Measurements from ENCODE around the gene FAM111B.
"Not testable (repeated sequence)": the region's sequence is repeated elsewhere in the genome, so short reads cannot be mapped to it uniquely, and the experiment has no call there.

The FAM111B gene, protein sequence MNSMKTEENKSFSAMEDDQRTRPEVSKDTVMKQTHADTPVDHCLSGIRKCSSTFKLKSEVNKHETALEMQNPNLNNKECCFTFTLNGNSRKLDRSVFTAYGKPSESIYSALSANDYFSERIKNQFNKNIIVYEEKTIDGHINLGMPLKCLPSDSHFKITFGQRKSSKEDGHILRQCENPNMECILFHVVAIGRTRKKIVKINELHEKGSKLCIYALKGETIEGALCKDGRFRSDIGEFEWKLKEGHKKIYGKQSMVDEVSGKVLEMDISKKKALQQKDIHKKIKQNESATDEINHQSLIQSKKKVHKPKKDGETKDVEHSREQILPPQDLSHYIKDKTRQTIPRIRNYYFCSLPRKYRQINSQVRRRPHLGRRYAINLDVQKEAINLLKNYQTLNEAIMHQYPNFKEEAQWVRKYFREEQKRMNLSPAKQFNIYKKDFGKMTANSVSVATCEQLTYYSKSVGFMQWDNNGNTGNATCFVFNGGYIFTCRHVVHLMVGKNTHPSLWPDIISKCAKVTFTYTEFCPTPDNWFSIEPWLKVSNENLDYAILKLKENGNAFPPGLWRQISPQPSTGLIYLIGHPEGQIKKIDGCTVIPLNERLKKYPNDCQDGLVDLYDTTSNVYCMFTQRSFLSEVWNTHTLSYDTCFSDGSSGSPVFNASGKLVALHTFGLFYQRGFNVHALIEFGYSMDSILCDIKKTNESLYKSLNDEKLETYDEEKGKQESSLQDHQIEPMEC

DNA sequence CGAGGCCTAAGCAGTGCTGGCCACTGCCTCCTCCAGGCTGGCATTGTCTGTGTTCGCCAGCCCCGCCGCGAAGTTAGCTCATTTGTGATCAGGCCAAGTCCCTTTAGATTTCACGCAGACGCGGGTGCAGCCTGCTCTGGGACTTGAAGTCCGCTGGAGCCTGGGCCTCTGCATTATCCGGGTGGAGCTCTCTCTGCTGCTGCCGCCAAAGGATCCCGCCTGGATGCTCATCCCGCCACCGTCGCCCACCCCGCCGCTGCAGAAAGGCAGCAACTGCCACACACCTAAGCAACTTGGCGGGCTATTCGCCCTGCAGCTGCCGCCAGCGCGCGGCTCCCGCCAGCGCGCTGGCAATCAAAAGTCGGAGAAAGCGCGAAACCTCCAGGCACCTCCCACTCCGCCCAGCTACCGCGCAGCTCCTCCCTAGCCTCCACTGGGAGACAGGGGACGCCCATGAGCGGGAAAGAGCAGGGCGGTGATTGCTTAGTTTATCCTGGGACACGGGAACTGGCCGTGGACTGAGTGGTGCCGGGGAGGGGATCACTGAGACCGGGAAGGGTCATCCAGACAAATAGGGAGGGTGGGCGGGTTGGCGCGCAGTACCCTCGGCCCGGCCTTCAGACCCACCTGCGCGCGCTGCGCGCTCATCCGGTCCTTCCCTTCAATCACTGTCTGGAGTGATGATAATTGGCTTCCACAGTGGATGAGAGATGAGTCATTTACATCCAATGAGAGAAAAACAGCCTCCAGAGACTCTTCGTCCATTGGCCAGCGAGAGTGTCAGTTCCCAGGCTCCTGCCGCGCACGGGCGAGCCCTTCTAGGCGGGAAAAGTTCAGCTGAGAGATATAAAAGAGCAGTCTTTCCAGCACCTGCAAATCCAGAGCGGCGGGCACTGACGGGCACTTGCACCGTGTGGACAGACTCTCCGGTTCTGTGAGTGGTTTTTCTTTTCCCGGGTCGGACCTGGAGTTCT is at the start of gene FAM111B:
Gene FAM111B (plus strand): TSS at position 875 of the 974 bp plus-strand sequence. CDS start 2,389 bp downstream, outside the sequence.
- in situ Hi-C loops (cut with HindIII; ENCODE audit: low sequenced_read_pairs): no loop called here

DNA sequence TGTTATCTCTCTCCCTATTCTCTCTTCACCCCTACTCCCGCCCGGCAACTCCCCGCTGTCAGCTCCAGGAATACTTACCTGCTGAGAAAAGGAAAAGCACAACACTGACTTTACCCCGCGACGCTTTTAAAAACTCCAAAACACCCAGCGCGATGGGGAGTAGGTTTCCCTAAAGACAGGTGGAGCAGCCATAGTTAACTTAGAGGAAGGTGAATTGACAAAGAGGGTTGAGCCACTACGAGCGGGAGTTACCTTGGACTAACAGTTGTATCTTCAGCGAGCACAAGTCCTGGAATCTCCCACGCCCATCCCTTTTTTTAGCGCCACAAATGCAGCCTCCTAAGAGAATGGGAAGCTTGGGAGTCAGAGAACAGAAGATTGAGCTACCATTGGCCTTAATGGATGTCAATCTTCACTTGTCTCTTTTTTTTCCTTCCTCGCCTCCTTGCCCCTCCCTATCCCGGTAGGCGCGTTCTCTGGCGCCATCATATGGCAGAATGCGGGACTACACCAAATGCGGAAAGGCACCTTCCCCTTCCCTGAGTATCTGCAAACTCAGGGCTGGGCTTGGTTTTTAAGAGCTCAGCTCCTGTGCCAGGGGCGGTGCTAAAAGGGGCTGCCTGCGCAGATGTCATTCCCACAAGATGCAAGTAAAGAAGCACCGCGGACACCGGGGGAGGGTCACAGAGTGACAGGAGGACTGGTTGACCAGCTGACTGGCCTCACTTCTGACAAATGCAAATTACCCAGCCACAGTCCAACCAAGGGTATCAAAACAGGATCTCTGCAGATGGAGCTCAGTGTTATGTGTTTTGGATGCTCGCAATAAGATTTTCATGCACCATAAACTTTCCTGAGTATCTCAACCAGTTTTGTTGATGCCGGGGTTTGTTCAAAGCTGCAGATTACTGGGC is 48.7 kb upstream of the FAM111B start:
- in situ Hi-C loops (cut with HindIII; ENCODE audit: low sequenced_read_pairs): not testable (repeated sequence)

DNA sequence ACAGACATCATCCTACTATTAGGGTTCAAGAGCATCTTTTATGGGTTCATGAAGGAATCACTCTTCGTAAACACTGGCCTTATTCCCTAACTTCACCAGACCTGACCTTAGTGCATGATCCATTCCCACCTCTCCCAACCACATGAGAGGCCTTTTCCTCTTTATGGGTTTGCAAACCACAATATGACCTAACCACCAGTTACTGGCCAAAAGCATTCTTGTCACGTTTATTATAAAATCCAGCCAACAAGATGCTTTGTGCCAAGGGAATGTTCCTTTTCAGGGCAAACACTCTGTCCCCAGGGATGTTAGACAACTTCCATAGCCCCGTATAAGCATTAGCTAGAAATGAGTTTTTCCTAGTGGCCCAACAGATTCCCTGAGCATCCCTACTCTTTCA is 46.9 kb upstream of the FAM111B start:
- in situ Hi-C loops (cut with HindIII; ENCODE audit: low sequenced_read_pairs): not testable (repeated sequence)

DNA sequence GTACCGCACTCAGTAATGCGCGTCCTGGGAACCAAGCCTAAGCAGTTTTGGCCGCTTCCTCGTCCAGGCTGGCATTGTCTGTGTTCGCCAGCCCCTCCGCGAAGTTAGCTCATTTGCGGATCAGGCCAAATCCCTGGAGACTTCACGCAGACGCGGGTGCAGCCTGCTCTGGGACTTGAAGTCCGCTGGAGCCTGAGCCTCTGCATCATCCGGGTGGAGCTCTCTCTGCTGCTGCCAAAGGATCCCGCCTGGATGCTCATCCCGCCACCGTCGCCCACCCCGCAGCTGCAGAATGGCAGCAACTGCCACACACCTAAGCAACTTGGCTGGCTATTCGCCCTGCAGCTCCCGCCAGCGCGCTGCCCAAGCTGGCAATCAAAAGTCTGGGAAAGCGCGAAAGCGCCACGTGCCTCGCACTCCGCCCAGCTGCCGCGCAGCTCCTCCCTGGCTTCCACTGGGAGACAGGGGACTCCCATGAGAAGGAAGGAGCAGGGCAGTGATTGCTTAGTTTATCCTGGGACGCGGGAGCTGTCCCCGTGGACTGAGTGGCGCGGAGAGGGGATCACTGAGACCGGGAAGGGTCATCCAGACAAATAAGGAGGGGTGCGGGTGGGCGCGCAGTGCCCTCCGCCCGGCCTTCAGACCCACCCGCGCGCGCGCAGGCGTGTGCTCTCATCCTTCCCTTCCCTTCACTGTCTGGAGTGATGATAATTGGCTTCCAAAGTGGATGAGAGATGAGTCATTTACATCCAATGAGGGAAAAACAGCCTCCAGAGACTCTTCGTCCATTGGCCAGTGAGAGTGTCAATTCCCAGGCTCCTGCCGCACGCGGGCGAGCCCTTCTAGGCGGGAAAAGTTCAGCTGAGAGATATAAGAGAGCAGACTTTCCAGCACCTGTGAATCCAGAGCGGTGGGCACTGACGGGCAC is 44.2 kb upstream of the FAM111B start:
- in situ Hi-C loops (cut with HindIII; ENCODE audit: low sequenced_read_pairs): no loop called here

DNA sequence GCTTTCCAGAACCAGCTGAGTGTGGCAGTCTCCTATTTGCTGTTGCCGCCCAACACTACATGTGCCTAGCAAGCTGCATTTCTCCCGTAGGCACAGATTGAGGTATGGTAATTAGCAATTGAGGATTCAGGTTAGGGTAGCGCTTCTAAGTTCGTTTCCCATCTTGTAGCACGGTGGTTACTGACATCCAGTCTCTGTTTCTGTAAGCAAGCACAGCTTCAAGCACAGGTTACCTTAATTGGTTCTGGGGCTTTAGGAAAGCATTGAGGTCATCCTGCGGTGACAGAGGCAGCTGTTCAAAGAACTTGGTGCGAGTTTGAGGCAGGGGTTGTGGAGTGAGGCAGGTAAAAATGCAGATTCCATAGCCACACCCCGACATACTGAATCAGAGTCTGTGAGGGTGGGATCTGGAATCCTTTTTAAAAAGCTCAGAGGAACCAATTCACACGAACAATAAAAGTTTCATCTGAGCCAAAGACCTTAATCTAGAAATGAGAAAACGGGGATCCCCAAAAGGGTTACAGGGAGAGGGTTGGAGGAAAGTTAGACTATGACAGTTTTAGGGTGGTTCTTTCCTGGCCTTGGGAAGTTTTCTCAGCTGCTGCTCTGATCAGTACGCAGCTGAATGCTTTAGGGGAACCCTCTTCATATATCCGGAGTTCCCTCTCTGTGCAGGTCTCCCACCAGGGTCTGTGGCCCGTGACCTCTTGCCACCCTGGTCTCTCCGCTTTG is 42.9 kb upstream of the FAM111B start:
- in situ Hi-C loops (cut with HindIII; ENCODE audit: low sequenced_read_pairs): not testable (repeated sequence)

DNA sequence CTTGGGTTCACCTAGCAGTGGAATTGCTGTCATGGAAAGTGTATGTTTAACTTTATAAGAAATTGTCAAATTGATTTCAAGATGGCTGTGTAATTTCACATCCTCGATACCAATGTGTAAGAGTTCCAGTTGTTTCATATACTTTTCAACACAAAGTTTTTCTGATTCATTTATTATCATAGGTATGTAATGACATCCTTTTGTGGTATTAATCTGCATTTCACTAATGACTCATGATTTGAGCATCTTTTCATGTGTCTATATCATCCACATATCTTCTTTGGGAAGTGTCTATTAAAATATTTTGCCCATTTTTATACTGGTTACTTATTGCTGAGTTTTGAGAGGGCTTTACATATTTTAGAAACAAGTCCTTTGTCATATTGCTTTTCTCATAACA is 38.0 kb upstream of the FAM111B start:
- in situ Hi-C loops (cut with HindIII; ENCODE audit: low sequenced_read_pairs): no loop called here

DNA sequence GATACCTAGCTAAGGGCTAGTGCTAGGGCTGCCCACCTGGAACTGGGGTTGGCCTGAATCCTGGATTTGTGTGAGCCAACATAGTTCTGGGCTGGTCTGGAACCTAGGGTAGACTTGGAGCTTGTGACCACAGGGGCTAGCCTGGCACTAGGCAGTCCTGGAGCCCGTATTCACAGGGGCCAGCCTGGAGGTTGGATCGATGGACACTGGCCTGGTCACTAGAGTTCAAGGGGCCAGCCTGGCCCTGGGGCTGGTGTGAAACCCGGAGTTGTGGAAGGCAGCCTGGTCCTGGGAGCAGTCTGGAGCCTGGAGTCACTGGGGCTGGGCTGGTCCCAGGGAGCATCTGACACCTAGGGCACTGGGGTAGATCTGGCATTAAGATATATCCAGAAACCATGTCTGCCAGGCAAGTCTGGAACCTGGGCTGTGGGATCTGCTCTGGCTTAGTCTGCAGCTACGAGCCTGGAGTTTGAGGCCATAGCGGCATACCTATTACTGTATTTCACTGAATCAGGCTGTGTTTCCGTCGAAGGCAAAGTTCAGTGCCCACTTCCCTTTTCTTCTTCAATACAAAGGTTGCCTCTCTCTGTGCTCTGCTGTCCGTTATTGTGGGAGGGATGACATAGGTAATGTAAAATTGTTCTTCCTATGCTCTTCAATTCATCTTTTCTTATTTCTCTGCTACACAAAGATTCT is 30.0 kb upstream of the FAM111B start:
- in situ Hi-C loops (cut with HindIII; ENCODE audit: low sequenced_read_pairs): no loop called here

DNA sequence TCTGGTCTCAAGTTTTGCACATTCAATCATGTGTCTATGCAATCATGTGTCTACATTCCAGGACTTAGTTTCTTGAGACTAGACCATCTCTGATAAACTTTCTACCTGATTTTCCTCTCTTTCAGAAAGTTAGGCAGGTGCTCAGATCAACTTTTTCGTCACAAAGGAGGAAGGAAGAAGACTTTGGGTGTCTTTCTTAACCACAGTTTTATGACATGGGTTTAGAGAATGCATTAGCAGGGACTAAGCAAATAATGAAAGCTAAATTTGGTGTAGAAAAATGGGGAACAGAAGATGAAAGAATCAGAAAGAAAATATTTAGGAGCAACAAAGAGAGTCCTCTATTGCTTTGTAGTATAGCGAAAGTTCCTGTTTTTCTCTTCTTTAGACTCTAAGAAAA is 28.6 kb upstream of the FAM111B start:
- in situ Hi-C loops (cut with HindIII; ENCODE audit: low sequenced_read_pairs): no loop called here

DNA sequence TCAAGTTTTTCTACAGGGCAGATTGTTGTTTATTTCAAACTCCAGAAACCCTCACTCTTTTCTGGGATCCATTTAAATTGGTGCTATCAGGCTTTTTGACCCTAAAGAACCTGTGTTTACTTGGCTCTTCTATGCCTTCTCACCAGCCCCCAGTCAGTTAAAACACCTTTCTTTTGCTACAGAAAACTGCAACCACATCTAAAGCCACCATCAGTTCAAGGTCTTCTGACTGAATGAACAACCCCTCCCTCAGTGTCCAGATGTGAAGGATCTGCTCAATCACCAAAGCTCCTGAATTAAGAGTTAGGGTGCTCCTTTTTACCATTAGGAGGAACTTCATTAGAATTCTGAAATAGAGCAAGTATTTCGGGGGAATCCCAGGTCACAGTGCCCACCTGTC is 28.0 kb upstream of the FAM111B start:
- in situ Hi-C loops (cut with HindIII; ENCODE audit: low sequenced_read_pairs): no loop called here

DNA sequence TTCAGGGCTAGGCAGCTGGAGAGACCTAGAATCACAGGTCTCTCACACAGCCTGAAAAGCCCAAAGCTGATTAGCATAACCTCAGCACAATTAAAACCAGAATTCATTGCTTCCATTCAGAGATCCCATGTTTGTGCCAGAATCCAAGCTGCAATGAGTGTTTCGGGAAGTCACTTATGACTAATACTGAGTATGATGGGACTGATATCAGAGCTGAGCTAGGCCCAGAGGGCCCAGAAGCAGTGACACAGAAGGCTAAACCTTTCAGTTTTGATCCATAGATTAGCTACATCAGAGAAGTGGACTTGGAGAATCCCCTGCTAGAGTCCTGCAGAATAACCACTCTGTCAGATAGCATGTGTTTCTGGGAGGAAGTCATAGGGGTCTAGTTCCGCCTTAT is 26.6 kb upstream of the FAM111B start:
- in situ Hi-C loops (cut with HindIII; ENCODE audit: low sequenced_read_pairs): not testable (repeated sequence)

DNA sequence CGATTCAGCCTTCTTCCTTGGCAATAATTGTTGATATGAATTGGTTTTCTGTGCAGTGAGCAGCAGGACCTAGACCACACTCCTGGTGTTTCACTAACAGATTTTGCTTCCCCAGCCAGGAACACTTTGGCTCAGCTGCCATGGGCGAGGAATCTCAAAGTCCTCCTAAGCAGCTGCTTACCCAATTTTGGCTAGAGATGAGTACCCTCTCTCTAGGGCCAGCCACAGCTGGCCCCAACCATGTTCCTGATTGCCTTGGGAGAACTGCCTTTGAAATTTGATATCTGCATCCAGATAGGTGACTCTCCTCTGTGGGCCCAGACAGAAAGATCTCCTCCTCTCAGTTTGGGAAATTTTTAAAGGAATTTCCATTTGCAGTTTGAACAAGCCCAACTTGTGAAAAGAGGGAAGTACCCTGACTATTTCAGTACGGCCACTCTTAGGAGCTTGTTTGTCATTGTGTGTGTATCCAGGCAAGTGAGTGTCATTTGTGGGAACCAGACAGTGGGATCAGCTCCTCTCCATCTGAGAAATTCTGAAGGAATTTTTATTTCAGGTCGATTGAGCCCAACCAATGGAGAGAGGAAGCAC is 25.5 kb upstream of the FAM111B start:
- in situ Hi-C loops (cut with HindIII; ENCODE audit: low sequenced_read_pairs): not testable (repeated sequence)

DNA sequence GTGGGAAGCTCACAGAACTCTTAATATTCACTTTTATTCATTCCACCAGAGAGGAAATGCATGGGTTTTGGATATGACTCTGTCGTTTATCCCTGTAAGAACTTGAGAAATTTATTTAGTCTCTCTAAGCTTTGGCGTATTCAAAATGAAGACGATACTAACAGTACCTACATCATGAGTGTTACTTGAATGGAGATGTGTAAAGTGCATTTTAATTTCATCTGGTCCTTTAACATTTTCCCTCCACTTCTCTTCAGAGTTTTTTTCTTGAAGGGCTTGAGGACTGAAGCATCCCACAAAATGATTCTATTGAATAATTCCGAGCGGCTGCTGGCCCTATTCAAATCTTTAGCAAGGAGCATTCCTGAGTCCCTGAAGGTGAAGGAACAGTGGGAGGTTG is 21.0 kb upstream of the FAM111B start, which contains the start of gene GLYATL1B:
Gene GLYATL1B (plus strand): TSS at position 301 of the 400 bp plus-strand sequence. CDS start 0 bp downstream, at position 301.
- in situ Hi-C loops (cut with HindIII; ENCODE audit: low sequenced_read_pairs): not testable (repeated sequence)

DNA sequence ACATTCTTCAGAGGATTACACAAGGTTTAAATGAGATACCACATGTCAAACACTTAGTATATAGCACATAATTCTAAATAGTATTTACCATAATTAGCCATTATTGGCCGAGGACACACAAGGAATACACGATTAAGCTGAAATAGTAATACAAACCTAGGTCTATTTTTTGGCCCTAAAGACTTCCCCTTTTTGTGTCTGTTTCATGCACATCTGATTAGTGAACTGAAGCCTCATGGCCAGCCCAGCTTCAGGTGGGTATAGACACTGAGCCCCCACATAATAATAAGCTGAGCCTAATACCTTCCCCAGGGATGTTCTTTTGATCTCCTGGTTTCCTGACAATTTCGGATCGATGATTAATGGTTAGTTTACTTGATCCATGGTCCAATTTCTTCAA is 18.9 kb upstream of the FAM111B start:
- in situ Hi-C loops (cut with HindIII; ENCODE audit: low sequenced_read_pairs): no loop called here

DNA sequence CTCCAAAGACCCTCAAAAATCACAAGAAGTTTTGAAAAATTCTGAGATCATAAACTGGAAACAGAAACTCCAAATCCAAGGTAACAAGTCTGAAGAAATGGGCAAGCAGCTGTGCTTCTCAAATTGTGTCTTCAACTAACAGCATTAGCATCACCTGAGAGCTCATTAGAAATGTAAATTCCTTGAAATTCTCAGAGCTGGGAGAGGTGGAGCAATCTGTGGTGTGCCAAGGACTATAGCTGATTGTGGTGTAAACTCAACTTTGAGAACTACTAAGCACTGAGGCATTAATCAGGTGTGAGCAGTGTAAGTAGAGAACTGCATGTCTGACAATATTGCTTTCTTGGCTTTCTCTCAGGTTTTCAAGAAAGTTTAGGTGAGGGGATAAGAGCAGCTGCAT is 13.5 kb upstream of the FAM111B start:
- in situ Hi-C loops (cut with HindIII; ENCODE audit: low sequenced_read_pairs): not testable (repeated sequence)

DNA sequence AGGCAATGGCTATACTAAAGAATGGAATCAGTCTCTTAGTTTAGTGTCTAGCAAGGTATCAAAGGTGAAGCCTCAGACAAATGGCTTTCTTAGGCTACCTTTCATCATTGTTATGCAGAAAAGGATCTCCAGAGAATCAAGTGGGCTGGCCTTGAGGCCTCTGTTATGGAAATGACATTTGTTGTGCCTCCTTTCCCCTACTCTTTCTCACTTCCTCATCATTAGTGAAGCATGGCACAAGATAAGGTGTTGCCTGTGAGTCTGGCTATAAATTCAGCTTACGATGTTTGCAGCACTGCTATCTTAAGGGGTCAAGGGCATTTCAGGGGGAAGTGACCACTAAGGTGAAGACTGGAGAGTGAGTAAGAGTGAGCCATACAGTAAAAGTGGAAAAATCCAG is 11.8 kb upstream of the FAM111B start:
- in situ Hi-C loops (cut with HindIII; ENCODE audit: low sequenced_read_pairs): not testable (repeated sequence)

DNA sequence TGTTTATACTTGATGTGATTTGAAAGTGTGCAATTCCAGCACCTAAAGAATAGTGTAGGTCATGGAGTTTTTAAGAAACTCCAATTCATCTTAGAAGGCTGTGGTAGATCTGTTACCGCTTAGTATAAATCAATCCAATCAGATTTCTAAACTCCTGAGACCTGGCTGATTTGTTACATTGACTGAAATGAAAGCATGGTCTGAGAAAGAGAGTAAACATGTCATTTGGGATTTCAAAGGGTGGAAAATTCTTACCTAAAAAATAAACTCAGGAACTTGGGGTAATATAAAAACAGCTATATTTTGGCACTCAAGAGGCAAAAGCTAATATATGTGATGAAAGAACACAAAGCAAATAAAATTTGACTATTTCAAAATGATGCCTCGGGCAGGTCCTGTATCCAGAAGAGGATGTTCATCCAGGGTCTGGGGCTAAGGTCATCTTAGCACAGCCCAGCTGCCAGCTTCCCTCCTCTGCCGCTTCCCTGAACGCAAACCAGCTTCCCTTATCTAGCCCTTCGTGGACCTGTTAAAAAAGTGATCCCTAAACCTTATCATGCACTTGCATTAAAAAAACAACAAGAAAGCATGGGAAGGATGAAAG is 11.0 kb upstream of the FAM111B start:
- in situ Hi-C loops (cut with HindIII; ENCODE audit: low sequenced_read_pairs): not testable (repeated sequence)

Measured in DLD1 (cell line).